ENCODE measurements around the gene SLC7A6.

SLC7A6 gene

DNA sequence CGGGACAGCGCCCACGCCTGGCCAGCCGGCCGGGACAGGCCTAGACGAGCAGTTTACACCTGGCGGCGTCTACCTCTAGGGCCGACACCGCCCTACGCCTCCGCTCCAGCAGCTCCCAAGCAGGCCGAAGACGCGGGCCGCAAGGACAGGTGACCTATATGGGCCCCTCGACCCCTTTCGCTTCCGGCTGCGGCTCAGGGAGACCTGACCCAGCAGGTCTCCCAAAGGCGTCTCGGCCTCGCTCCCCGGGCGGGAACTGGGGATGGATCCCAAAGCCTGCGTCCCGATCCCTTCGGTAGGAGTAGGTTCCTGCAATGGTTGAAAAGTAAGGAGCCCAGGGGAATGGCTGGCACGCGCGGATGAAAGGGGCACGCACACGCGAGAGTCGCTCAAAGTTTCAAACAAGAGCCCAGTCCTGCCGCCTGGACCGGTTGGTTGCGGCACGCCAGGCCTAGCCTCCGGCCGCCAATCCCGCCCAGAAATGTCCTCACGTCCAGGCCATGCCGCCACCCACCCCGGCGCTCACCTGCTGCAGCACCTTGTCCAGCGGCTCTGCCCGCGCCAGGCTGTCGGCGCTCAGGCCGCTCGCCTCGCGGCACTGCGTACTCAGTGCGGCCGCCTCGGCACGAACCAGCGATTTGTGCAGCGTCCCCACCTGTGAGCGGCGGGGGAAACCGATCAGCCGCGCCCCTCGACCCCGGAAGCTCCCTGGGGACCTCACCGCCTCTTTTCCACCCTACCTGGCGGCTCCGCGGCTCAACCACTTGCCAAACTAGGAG is 29.0 kb upstream of the SLC7A6 start:
- no peak for DNase-seq

- DNase-seq = no peak
These were observed 28.5 kb upstream of the SLC7A6 start, which contains the start of gene ESRP2 for GRCh38 chr16:68235887-68236136. Gene ESRP2, minus strand, starts transcription at chr16:68236127. Its CDS starts 82 bp downstream, at chr16:68236045.

- DNase-seq = no peak
These were observed 28.0 kb upstream of the SLC7A6 start for GRCh38 chr16:68236137-68236825.

DNA sequence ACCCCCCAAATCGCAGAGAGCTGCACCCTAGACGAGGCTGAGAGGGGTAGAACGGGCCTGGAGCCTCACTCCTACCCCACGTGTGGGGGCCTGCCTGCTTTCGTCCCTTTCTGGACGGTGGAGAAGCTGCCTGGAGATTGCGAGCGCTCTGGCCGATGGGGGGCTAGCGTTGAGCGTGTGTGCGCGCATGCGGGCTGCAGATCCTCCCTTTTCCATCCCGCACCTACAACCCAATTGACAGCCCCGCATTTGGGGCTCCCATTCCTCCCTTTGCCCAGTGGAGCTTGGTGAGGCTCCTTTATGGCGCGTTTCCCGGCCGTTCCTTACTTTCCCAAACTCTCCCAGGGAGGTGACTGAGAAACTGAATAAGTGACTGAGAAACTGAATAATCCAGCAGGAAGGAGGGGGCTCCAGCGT is 27.5 kb upstream of the SLC7A6 start:
- no peak for DNase-seq

DNA sequence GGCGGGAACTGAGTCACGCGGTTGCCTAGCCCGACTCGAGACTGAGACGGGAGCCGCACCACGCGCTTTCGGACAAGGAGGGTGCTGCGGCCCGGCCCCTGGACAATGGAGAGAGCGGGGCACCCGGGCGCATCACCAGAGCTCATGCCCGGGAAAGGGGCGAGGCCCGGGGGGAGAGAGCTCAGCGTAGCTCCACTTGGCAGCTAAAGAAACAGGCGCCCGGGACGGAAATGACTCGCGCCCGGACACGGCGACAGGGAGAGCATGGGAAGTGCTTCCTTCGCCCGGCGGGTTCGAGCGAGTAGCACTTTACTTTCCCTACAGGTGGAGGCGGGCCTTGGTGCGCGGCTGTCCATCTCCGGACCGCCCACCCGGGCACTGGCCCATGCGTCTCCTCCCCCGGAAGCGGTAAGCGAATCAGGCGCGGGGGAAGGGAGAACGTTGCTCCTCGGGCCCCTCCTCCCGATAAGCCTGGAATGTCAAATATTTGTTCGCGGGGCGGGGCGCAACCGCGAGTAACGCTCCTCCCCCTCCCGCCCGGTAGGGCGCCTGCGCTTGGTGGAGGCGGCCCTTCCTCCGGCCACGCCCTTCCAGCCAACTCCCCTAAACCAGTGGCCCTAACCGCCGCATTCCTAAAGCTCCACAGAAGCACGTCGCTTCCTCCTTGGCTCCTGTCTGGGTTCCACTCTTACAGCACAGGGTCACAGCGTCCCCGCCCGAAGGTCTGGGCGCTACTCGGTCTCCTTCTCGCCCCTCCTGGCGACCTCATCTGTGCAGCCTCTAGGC is 26.9 kb upstream of the SLC7A6 start:
- DNase-seq = peak; percentile 92

DNA sequence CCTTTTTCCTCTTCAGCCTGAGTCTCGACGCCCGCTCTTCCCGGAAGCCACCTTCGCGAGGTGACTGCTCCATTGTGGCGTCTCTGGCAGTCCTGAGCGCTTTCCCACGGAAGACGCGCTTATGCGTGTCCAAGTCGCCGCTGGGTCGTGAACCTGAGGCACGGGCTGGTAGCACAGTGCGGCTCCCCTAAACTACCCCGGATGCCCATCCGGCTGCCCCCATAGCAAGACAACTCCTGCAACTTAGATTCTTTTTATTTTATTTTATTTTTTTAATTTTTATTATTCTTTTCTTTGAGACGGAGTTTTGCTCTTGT is 26.3 kb upstream of the SLC7A6 start:
- DNase-seq = no peak

DNA sequence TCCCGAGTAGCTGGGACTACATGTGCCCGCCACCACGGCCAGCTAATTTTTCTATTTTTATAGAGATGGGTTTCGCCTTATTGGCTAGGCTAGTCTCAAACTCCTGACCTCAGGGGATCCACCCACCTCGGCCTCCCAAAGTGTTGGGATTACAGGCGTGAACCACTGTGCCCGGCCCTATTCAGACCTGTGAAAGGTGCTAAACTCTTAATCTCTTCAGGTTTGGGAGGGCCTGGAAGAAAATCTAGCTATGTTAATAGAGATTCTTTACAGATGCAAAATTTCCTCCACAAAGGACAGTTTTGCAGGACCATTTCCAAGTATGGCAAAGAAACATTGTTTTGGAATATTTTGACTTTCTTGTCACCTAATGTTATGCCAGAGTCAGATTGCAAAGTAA is 22.2 kb upstream of the SLC7A6 start:
- no peak for DNase-seq

DNA sequence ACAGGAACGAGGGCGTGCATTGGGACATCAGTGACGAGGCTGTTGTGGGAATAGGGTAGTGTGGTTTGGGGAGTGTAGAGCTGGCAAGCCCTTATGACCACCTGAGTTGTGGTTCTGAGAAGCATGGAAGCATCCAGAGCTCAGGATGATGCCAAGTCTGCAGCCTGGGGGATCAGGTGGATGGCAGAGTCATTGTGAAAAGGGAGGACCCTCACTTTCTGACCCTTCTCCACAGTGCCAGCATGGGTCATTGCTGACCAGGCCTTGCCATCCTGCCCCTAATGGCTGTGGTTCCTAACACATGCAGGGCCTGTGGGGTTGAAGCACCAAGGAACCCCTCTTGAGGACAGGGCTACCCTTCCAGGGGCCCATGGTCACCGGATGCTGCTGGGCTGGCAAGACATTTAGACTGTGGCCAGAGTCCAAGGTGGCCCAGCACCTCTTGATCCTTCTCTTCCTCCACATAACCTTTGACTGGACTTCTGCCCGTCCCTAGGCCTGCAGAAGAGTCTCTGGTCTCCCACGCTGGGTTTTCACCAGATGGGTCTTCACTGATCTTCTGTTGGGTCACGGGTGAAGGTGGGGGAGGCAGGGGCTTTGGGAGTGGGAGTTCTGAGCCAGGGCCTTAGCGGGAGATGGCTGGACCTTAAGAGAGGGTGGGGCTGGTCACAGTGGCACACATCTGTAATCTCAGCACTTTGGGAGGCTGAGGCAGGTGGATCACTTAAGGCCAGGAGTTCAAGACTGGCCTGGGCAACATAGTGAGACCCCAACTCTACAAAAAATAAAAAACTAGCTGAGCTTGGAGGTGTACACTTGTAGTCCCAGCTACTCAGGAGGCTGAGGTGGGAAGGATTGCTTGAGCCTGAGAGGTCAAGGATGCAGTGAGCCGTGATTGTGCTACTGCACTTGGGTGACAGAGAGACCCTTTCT is 21.1 kb upstream of the SLC7A6 start:
- DNase-seq = no peak

- DNase-seq = no peak
These were observed 19.8 kb upstream of the SLC7A6 start for GRCh38 chr16:68244481-68244902.

- DNase-seq = peak; percentile 96
These were observed 19.1 kb upstream of the SLC7A6 start, which contains the start of gene PLA2G15 for GRCh38 chr16:68244903-68245853. Gene PLA2G15, plus strand, starts transcription at chr16:68245373. Its CDS starts 54 bp downstream, at chr16:68245427.

DNA sequence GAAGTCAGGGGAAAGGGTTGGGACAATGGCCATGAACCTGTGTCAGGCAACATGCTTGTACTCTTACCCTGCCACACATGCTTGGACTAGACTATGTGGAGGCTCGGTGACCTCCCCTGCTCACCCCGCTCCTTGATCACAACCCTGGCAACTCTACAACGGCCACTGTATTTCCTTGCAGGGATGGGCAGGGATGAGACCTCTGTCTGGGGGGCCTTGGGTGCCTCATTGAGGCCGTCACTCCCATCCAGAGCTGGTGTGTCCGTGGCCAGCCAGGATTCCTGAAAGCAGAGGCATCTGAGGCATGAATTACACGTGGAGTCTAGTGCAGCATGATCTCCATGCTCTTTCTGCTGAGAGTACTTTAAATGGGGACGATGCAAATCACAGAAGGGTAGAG is 18.2 kb upstream of the SLC7A6 start:
- no peak for DNase-seq

GRCh38 chr16:68246666-68247065 is 17.7 kb upstream of the SLC7A6 start:
- no peak for DNase-seq

- no peak for DNase-seq
These were observed 16.9 kb upstream of the SLC7A6 start for GRCh38 chr16:68247400-68247799.

- no peak for DNase-seq
These were observed 16.4 kb upstream of the SLC7A6 start for GRCh38 chr16:68247932-68248331.

GRCh38 chr16:68249371-68249770 is 15.0 kb upstream of the SLC7A6 start:
- DNase-seq = no peak

DNA sequence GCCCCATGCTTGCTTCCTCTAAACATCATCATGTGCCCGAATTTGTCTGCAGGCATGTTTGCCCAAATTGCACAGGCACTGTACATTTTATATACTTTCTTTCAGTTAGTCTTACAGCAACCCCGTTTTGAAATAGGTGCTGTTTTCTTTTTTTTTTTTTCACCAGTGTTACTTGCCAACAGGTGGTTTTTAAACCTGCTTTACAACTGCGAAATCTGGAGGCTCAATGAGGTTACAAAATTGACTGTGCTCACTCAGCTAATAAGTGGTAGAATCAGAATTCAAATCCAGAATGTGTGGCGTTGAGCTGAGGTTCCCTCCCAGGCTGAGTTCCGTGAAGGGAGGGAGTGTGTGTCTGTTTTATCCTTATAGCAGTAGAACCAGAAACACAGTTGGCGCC is 13.4 kb upstream of the SLC7A6 start:
- DNase-seq = no peak

DNA sequence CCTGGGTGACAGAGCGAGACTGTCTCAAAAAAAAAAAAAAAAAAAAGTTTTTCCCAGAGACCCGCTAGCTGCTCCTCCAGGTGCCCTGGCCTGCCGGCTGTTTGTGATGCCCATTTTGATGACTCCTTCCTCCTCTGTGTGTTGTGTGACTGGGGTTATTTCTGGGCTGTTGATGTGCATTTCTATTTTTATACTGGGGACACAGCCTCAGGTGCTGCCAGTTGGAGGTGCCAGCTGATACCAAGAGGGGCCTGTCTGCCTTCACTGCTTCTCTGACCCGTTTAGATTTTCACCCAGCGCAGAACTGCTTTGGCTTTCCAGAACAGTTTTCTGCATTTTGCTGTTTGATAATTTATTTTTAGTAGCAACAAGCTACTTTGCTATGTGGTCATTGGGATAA is 12.5 kb upstream of the SLC7A6 start:
- DNase-seq = no peak

GRCh38 chr16:68252383-68252782 is 11.9 kb upstream of the SLC7A6 start:
- DNase-seq = no peak

GRCh38 chr16:68253721-68254120 is 10.6 kb upstream of the SLC7A6 start:
- DNase-seq = no peak

- no peak for DNase-seq
These were observed 8.6 kb upstream of the SLC7A6 start for GRCh38 chr16:68255712-68256111.

DNA sequence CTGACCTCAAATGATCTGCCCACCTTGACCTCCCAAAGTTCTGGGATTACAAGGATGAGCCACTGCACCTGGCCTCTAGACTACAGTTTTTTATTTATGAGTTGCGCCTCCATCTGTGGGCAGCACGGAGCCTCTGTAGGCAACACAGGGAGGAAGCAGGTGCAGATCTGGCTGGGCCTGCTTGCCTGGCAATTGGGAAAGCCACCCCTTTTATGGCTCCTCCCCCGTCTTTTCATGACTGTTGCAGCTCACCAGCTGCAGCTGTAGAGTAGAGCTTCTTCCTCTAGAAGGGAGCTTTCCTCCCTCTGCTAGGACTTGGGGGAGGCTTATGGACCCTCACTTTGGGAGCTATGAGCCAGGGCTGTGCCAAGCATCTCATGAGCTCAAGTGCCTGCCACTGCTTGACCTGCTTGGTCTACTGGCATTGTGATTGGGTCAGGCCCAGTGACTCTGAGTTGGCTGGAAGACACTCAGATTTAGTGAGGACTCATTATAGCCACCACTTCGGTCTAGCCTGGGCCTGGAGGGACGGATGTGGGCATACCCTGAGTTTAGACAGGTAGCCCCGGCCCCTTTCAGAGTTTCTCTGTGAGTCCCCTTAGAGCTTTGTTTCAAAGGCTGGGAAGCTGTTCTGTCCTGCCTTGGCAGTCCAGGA is 6.9 kb upstream of the SLC7A6 start:
- DNase-seq = no peak

All from stimulated activated CD4-positive, alpha-beta T cell treated with anti-CD3 and anti-CD28 coated beads, Interleukin-4, amount 100 ng/mL, for 24 hours (primary cell).